ENCODE measurements around the gene ANKMY1.
A peak's percentile ranks its signal among the peaks of the same experiment; 100 is the strongest.

The ANKMY1 gene

GRCh38 chr2:240519396-240520129 lies 38.2 kb downstream of the ANKMY1 start:
- no peak for DNase-seq

GRCh38 chr2:240518981-240519380 lies 38.8 kb downstream of the ANKMY1 start:
- DNase-seq: no peak

GRCh38 chr2:240517342-240517741 lies 40.4 kb downstream of the ANKMY1 start:
- DNase-seq: no peak

GRCh38 chr2:240514631-240515030 lies 43.2 kb downstream of the ANKMY1 start:
- DNase-seq: no peak

- peak; percentile 85 to 87 for DNase-seq
Measured at GRCh38 chr2:240513549-240514287, 44.1 kb downstream of the ANKMY1 start.

GRCh38 chr2:240512666-240513535 lies 44.9 kb downstream of the ANKMY1 start:
- no peak for DNase-seq

GRCh38 chr2:240512109-240512485 lies 45.7 kb downstream of the ANKMY1 start:
- no peak for DNase-seq

- no peak for DNase-seq
Measured at GRCh38 chr2:240511351-240512108, 46.3 kb downstream of the ANKMY1 start.

- no peak for DNase-seq
Measured at GRCh38 chr2:240510513-240511210, 47.1 kb downstream of the ANKMY1 start.

GRCh38 chr2:240509667-240510512 lies 47.9 kb downstream of the ANKMY1 start:
- no peak for DNase-seq

GRCh38 chr2:240508832-240509545 lies 48.8 kb downstream of the ANKMY1 start:
- DNase-seq: no peak

- no peak for DNase-seq
Measured at GRCh38 chr2:240507778-240508251, 50.0 kb downstream of the ANKMY1 start.

GRCh38 chr2:240507060-240507777 lies 50.6 kb downstream of the ANKMY1 start:
- DNase-seq: no peak

- DNase-seq: no peak
Measured at GRCh38 chr2:240506406-240507059, 51.3 kb downstream of the ANKMY1 start.

- no peak for DNase-seq
Measured at GRCh38 chr2:240505910-240506309, 51.9 kb downstream of the ANKMY1 start.

- no peak for DNase-seq
Measured at GRCh38 chr2:240503848-240504247, 53.9 kb downstream of the ANKMY1 start.

- DNase-seq: no peak
Measured at GRCh38 chr2:240503375-240503774, 54.4 kb downstream of the ANKMY1 start.

- DNase-seq: no peak
Measured at GRCh38 chr2:240502430-240503121, 55.2 kb downstream of the ANKMY1 start.
